ENCODE results near the gene VAPB.

The VAPB gene

DNA sequence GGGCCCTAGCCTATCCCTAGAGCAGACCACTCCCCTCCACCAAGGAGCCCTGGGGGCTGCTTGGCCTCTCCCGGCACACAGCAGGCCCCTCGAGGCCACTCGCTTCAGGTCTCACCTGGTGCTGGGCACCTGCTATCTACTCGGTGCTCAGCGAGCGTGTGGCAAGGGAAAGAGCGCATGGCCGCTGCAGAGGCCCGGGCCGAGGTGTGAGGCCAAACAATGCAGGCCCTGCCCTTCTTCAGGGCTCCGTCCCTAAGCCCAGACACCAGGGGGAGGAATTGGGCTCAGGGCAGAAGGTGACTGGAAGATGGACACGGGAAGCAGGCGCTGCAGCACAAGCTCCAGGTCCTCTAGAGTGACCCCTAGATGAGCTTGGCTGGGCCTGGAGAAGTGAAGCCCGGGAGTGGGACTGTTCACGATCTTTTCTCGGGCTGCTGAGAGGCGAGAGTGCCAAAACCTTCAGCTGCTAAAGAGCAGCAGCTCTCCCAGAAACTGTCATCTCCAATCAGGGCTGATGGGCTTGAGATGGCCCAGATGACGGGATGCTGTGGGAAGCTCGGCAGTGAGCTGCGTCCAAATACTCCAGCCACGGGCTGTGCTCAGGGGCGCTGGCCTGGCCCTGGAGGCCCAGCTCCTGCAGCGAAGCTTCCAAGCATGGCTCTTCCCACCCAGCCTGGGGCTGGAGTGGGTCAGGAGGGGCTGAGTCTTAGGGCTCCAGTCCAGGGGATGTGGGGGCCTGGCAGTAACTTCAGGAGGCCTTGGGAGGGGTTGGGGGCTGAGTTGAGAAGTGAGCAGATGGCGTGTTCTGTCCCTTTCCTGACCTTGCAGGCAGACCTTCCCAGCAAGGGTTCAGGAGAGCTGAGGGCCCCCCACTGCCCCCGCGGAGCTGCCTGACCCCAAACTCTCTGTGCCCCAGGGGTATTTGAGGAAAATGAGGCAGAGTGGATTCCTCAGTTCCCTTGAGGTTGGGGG lies 82.5 kb downstream of the VAPB start:
- peak; percentile 93 for ATAC-seq
- no peak for TF ChIP-seq GLIS3 (CRISPR knock-in tag; IDR thresholded peaks at IDR 0.05)
- no peak for TF ChIP-seq ZNF8 (CRISPR knock-in tag; IDR thresholded peaks at IDR 0.05)
- TF ChIP-seq RARB (CRISPR knock-in tag; IDR thresholded peaks at IDR 0.05), result no peak
- no peak for TF ChIP-seq TOX (CRISPR knock-in tag; IDR thresholded peaks at IDR 0.05; ENCODE audit: borderline replicate concordance)
- TF ChIP-seq, protein P1, sequence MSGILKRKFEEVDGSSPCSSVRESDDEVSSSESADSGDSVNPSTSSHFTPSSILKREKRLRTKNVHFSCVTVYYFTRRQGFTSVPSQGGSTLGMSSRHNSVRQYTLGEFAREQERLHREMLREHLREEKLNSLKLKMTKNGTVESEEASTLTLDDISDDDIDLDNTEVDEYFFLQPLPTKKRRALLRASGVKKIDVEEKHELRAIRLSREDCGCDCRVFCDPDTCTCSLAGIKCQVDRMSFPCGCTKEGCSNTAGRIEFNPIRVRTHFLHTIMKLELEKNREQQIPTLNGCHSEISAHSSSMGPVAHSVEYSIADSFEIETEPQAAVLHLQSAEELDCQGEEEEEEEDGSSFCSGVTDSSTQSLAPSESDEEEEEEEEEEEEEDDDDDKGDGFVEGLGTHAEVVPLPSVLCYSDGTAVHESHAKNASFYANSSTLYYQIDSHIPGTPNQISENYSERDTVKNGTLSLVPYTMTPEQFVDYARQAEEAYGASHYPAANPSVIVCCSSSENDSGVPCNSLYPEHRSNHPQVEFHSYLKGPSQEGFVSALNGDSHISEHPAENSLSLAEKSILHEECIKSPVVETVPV (CRISPR knock-in tag; IDR thresholded peaks at IDR 0.05), result peak; percentile 37; the same call in 1 of the 2 replicates
- no peak for TF ChIP-seq CSDC2 (CRISPR knock-in tag; IDR thresholded peaks at IDR 0.05)
- TF ChIP-seq, protein P2, sequence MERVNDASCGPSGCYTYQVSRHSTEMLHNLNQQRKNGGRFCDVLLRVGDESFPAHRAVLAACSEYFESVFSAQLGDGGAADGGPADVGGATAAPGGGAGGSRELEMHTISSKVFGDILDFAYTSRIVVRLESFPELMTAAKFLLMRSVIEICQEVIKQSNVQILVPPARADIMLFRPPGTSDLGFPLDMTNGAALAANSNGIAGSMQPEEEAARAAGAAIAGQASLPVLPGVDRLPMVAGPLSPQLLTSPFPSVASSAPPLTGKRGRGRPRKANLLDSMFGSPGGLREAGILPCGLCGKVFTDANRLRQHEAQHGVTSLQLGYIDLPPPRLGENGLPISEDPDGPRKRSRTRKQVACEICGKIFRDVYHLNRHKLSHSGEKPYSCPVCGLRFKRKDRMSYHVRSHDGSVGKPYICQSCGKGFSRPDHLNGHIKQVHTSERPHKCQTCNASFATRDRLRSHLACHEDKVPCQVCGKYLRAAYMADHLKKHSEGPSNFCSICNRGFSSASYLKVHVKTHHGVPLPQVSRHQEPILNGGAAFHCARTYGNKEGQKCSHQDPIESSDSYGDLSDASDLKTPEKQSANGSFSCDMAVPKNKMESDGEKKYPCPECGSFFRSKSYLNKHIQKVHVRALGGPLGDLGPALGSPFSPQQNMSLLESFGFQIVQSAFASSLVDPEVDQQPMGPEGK (CRISPR knock-in tag; IDR thresholded peaks at IDR 0.05; ENCODE audit: borderline replicate concordance), result no peak
- TF ChIP-seq, protein P3, sequence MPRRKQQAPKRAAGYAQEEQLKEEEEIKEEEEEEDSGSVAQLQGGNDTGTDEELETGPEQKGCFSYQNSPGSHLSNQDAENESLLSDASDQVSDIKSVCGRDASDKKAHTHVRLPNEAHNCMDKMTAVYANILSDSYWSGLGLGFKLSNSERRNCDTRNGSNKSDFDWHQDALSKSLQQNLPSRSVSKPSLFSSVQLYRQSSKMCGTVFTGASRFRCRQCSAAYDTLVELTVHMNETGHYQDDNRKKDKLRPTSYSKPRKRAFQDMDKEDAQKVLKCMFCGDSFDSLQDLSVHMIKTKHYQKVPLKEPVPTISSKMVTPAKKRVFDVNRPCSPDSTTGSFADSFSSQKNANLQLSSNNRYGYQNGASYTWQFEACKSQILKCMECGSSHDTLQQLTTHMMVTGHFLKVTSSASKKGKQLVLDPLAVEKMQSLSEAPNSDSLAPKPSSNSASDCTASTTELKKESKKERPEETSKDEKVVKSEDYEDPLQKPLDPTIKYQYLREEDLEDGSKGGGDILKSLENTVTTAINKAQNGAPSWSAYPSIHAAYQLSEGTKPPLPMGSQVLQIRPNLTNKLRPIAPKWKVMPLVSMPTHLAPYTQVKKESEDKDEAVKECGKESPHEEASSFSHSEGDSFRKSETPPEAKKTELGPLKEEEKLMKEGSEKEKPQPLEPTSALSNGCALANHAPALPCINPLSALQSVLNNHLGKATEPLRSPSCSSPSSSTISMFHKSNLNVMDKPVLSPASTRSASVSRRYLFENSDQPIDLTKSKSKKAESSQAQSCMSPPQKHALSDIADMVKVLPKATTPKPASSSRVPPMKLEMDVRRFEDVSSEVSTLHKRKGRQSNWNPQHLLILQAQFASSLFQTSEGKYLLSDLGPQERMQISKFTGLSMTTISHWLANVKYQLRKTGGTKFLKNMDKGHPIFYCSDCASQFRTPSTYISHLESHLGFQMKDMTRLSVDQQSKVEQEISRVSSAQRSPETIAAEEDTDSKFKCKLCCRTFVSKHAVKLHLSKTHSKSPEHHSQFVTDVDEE (CRISPR knock-in tag; IDR thresholded peaks at IDR 0.05), result peak; percentile 85
- TF ChIP-seq ISL1 (CRISPR knock-in tag; IDR thresholded peaks at IDR 0.05), result peak; percentile 64
- no peak for TF ChIP-seq ZNF565 (CRISPR knock-in tag; conservative IDR thresholded peaks at IDR 0.05; ENCODE audit: low read depth)
- TF ChIP-seq OSR1 (CRISPR knock-in tag; IDR thresholded peaks at IDR 0.05), result no peak
- TF ChIP-seq ZFP30 (CRISPR knock-in tag; IDR thresholded peaks at IDR 0.05), result no peak
- TF ChIP-seq ARNTL (CRISPR knock-in tag; IDR thresholded peaks at IDR 0.05; ENCODE audit: borderline replicate concordance, low read depth), result no peak
- peak; percentile 53; the same call in 1 of the 2 replicates for TF ChIP-seq ESRRG (CRISPR knock-in tag; IDR thresholded peaks at IDR 0.05)
- no peak for TF ChIP-seq BACH2 (CRISPR knock-in tag; IDR thresholded peaks at IDR 0.05; ENCODE audit: borderline replicate concordance)
- TF ChIP-seq, protein P4, sequence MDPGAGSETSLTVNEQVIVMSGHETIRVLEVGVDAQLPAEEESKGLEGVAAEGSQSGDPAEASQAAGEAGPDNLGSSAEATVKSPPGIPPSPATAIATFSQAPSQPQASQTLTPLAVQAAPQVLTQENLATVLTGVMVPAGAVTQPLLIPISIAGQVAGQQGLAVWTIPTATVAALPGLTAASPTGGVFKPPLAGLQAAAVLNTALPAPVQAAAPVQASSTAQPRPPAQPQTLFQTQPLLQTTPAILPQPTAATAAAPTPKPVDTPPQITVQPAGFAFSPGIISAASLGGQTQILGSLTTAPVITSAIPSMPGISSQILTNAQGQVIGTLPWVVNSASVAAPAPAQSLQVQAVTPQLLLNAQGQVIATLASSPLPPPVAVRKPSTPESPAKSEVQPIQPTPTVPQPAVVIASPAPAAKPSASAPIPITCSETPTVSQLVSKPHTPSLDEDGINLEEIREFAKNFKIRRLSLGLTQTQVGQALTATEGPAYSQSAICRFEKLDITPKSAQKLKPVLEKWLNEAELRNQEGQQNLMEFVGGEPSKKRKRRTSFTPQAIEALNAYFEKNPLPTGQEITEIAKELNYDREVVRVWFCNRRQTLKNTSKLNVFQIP (CRISPR knock-in tag; IDR thresholded peaks at IDR 0.05; ENCODE audit: borderline replicate concordance, low read depth), result no peak
- TF ChIP-seq ZNF70 (CRISPR knock-in tag; IDR thresholded peaks at IDR 0.05), result no peak
- TF ChIP-seq TCF4 (CRISPR knock-in tag; IDR thresholded peaks at IDR 0.05; ENCODE audit: borderline replicate concordance), result peak; percentile 93
- TF ChIP-seq, protein P5, sequence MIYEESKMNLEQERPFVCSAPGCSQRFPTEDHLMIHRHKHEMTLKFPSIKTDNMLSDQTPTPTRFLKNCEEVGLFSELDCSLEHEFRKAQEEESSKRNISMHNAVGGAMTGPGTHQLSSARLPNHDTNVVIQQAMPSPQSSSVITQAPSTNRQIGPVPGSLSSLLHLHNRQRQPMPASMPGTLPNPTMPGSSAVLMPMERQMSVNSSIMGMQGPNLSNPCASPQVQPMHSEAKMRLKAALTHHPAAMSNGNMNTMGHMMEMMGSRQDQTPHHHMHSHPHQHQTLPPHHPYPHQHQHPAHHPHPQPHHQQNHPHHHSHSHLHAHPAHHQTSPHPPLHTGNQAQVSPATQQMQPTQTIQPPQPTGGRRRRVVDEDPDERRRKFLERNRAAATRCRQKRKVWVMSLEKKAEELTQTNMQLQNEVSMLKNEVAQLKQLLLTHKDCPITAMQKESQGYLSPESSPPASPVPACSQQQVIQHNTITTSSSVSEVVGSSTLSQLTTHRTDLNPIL (CRISPR knock-in tag; IDR thresholded peaks at IDR 0.05; ENCODE audit: low read depth), result peak; percentile 61; the same call in 1 of the 2 replicates
- no peak for TF ChIP-seq ZC3H10 (CRISPR knock-in tag; IDR thresholded peaks at IDR 0.05)
- no peak for TF ChIP-seq PPARA (CRISPR knock-in tag; IDR thresholded peaks at IDR 0.05; ENCODE audit: borderline replicate concordance)

DNA sequence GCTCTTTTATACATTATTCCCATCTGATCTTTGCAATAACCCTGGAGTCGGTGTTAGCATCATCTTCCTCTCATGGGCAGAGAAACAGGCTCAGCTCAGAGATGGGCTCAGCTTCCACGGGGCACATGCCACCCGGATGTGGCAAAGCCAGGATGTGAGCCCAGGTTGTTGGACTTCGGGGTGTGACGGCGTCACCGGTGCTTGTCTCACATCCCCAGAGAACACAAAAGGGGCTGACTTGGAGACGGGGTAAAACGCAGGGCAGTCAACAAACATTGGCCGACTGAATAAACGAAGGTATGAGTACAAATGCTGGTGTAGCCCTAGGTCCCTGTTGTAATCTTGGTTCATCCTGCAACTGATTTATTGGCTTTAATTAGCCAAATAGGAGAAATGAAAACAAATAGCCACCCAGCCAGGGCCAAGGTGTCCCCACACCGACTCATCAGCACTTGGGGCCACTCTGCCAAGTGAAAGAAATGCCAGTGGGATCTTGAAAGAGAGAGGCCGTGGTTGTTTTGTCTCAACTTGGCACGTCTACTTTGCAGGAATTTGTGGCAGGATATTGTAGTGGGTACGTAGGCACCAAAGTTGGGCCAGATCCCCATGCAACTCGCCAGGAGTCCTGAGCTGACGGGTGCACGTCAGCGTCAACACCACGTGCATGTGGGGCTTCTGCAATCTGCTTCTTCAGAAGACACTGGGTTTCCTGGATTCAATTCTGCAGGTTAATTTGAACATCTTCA lies 83.4 kb downstream of the VAPB start:
- TF ChIP-seq PPARA (CRISPR knock-in tag; IDR thresholded peaks at IDR 0.05; ENCODE audit: borderline replicate concordance), result no peak
- ATAC-seq, result no peak
